Suprapubic skin (tissue), 3 donors: Measurements from ENCODE around the gene HCFC1.

Experiments
- CTCF ChIP-seq, 2 donors: fragments of 200-600 bp in 1 of 2; fragments of 450-650 bp in 1 of 2; sonication (generic) in 1 of 2; IDR thresholded peaks; one replicate each; pipeline ENCODE4 v1.5.1; 2016 to 2019; ENCODE audit warnings: antibody characterized with exemption in 2 of 2, mild to moderate bottlenecking in 1 of 2, moderate library complexity in 1 of 2
- EP300 ChIP-seq: sonication (generic); formaldehyde crosslinking; IDR thresholded peaks from one replicate; pipeline ENCODE4 v1.6.1; 2017; ENCODE audit warnings: antibody characterized with exemption

GRCh38 chrX:153910446-153910845 lies 61.2 kb downstream of the HCFC1 start:
- no peak for TF ChIP-seq CTCF (IDR thresholded peaks at IDR 0.05)
- TF ChIP-seq EP300 = no peak
